SW 1271 (cell line): ENCODE measurements around the gene RBPJ.

Experiments
- DNase-seq, 2 experiments: peaks; one replicate each; lab custom pipeline; 2025; lab: John Stamatoyannopoulos, UW

The RBPJ gene

DNA sequence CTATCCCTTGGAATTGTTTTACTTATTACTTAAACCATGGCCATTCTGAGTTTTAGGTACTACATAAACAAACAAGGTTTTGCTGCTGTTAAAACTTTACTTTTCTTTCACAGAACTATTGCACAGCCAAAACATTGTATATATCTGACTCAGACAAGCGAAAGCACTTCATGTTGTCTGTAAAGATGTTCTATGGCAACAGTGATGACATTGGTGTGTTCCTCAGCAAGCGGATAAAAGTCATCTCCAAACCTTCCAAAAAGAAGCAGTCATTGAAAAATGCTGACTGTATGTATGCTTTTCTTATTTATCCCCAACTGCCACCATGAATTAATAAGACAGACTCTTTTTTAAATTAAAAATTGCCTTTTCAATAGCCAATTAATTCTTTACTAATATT lies 99.6 kb downstream of the RBPJ start:
- DNase-seq: no peak

GRCh38 chr4:26420913-26421312 lies 100.1 kb downstream of the RBPJ start:
- no peak for DNase-seq

- DNase-seq: no peak
Observed at GRCh38 chr4:26424153-26424552, 103.3 kb downstream of the RBPJ start.

GRCh38 chr4:26424838-26425237 lies 104.0 kb downstream of the RBPJ start:
- DNase-seq: no peak

GRCh38 chr4:26425953-26426352 lies 105.1 kb downstream of the RBPJ start:
- DNase-seq: no peak

- no peak for DNase-seq
Observed at GRCh38 chr4:26426892-26427291, 106.1 kb downstream of the RBPJ start.

GRCh38 chr4:26429910-26430309 lies 109.1 kb downstream of the RBPJ start:
- no peak for DNase-seq

GRCh38 chr4:26431461-26432180 lies 110.8 kb downstream of the RBPJ start:
- DNase-seq: no peak

DNA sequence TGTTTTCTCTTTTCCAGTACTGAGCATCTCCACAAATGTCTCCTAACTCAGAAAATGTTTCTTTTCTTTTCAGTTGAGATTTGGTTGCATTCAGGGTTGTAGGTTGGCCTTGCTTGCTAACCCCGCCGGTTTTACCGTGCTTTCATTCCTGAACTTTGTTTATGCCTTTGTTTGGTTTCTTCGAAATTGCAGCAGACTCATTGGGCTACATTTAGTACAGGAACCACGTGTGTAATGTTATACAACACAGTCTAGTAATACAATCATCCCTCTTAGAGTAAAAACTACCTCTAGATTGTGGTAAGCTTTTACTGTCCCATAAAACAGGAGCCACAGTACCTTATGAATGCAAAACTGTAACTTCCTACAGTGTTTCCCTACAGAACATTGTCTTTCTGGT lies 111.6 kb downstream of the RBPJ start:
- no peak for DNase-seq

DNA sequence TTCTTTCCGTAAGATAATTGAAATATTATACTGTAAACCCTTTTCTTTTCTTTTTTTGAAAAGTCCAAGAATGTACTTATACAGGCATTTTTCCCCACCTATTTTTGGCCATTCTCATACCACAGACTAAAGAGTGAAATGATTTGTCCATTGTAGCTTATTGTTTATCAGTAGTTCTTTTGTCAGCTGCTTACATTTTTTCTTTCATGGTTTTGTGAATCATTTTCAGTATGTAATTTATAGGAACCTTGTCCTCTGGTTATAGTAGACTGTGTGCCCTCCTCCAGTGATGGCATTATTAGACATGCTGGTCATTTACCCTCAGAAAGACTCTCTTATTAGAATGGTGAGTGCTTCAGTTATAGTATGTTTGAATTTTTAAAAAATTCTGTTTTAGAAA lies 112.7 kb downstream of the RBPJ start:
- DNase-seq: no peak

- DNase-seq: no peak
Observed at GRCh38 chr4:26434030-26434639, 113.3 kb downstream of the RBPJ start.

GRCh38 chr4:26441102-26441501 lies 120.3 kb downstream of the RBPJ start:
- DNase-seq: no peak

DNA sequence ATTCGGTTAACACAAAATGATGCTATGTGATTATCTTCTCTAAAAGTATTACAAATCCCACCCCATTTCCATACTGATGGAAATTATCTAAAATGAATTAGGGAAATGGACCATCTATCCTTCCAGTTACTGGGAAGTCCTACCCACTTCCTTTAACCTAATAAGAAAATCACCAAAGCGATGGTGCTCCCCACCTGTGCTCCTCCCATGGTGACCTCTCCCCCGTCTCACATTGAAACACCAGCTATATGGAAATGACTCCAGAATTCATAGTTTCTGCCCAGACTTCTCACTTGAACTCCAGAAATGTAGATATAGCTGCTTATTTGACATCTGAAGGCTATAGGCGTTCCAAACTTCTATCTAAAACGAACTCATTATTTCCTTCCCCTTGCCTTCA lies 121.0 kb downstream of the RBPJ start:
- DNase-seq: no peak

- no peak for DNase-seq
Observed at GRCh38 chr4:26447378-26447777, 126.6 kb downstream of the RBPJ start.

- no peak for DNase-seq
Observed at GRCh38 chr4:26450418-26450817, 129.6 kb downstream of the RBPJ start.

DNA sequence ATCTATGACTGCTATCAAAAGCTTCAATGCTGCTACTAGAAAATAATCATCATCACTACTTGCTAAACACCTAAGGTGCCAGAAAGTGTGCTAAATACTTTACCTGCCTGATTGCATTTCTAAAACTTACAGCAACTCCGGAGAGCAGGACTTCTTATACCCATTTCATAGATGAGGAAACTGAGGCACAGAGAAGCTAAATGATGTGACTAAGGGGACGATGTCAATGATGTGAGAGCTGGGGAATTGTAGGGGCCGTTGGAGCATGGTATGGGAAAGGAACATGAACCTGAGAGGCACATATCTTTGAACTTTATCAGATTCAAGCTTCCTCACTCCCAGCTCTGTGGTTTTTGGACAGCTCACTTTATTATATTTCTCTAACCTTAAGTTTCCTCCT lies 130.8 kb downstream of the RBPJ start:
- no peak for DNase-seq

DNA sequence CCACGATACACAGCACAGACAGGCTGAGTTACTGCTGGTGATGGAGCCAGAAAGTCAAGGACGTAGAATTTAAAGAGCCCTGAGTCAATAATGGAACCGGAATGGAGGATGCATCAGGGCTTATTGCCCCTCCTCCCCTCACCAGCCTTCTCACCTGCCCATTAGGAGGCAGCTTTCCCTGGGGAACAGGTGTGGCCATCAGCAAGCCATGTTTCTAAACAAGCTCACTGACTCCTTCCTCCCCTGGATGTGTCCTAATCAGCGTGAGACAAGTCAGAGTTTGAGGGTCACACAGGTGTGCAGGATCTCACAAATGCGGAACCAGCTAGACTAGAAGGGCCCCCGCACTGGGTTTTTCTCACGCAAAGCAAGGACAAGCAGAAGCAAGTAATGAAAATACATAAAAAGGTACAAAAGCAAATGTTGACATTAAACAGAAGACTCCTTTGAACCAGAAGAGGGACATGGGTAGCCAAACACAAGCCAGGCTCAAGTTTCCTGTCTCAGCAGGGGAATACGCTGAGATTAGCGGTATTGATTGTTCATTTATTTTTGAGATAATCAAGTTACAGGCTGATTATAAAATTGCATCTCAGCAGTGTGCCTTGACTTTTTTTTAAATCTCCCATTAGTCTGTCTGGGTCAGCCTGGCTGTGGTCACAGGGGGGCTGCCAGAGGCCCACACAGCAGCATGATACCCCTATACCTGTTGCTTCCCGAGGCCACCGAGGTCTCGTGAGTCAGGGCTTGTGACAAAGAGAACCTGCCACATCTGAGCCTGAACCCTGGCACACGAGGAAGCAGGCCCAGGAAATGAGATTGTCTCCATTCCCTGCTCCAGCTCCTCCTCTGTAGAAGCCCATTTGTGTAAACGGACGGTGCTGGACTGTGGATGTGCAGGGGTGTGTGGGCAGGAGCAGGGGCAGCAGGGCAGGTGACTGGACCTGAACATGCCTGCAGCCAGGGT lies 132.0 kb downstream of the RBPJ start:
- no peak for DNase-seq

DNA sequence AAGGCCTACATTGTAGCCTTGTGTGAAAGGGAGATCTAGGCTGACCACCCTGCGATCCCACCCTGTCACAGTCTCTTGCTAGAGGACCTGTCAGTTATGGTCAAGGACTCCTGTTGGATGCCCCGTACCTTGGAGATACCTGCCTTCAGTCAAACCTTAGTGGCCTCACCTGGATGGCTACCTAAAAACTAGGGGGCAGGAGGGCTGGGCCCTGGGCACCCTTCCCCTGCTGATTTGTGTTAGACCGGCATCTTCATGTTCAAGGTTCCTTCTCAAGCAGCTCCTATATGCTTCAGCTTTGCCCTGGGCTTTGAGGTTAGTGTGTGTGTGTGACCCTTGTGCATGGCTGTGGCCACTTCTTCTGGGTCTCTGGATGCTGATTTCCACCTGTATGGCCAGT lies 134.1 kb downstream of the RBPJ start:
- no peak for DNase-seq

DNA sequence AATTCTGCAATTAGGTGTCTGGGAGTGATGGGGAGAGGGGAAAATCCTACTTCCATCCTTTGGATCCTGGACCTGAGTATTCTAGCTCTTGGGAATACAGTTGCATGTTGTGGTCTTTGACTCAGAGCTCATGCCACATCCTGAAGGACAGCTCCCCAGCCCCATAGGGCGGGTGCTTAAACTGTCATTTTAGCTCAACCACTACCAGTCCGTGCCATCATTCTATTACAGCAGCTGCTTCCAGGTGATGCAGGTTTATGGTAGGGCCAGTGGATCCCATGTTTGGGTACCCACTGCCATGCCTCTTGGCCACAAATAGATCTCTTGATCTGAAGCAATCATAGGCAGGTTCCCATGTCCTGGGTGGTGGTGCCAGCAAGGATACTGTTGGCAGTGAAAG lies 134.8 kb downstream of the RBPJ start:
- no peak for DNase-seq

GRCh38 chr4:26457412-26457811 lies 136.6 kb downstream of the RBPJ start:
- DNase-seq: no peak

GRCh38 chr4:26458157-26458561 lies 137.3 kb downstream of the RBPJ start:
- no peak for DNase-seq

DNA sequence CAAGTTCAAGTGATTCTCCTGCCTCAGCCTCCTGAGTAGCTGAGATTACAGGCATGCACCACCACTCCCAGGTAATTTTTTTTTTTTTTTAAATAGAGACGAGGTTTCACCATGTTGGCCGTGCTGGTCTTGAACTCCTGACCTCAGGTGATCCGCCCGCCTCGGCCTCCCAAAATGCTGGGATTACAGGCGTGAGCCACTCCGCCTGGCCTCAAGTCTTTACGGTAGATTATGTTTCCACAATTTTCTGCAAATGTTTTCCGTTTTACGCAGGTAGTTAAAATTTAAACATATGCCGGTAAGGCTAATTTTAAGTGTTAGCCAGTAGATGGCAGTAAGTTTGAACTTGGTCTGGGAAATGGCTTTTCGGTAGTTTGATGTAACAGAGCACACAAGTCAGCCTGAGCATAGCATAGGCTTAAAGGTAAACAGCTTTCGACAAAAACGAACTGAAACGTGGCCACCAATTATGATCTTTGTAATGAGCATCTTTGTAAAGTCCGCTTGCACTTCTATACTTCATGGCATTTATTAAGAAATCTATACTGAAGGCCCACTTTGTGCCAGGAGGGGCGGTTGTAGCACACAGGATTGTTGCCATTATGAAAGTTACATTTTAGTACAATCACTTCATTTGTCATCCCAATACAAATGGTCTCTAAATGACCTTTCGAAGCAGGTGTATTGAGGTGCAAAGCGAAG lies 138.4 kb downstream of the RBPJ start:
- peak in 1 of 2 experiments; percentile 45 for DNase-seq
